T-helper 17 cell (primary cell): ENCODE measurements around the gene LRFN4. TPM values are rescaled to one million over a fixed set of nuclear protein-coding genes. Genes with fewer than 3 reads are reported as not detected.

Experiments used
- ATAC-seq: fragments of 150-1000 bp; cut with Tn5 transposase; 2 replicates; pipeline ENCODE4 v1.10.0; 2021; ENCODE audit warnings: mild to moderate bottlenecking, moderate library complexity
- DNase-seq, 3 donors: peaks; one replicate each; pipeline versions ENCODE4 v3.0.0 to v3.0.0-alpha.2; 2020 to 2021
- H3K9me3 ChIP-seq: one replicate; pipeline ENCODE4 v1.7.0; 2013; ENCODE audit warnings: low read length, mild to moderate bottlenecking; ENCODE audit not compliant: control insufficient read depth, poor library complexity, severe bottlenecking
- H3K27ac Mint-ChIP-seq: one replicate; pipeline ENCODE4 v1.8.0; 2022; ENCODE audit warnings: mild to moderate bottlenecking, moderate library complexity, mixed read lengths
- H3K27me3 Mint-ChIP-seq: one replicate; pipeline ENCODE4 v1.8.0; 2022; ENCODE audit warnings: mixed read lengths
- H3K36me3 Mint-ChIP-seq: one replicate; pipeline ENCODE4 v1.8.0; 2022; ENCODE audit warnings: low read depth, mixed read lengths
- H3K4me1 Mint-ChIP-seq: one replicate; pipeline ENCODE4 v1.8.0; 2022; ENCODE audit warnings: mild to moderate bottlenecking, mixed read lengths
- H3K4me3 Mint-ChIP-seq: one replicate; pipeline ENCODE4 v1.8.0; 2022; ENCODE audit warnings: mild to moderate bottlenecking, moderate library complexity, mixed read lengths
- total RNA-seq, 4 donors: library from RNA in 2 of 4; stranded (reverse) in 2 of 4; gene quantifications; one replicate each; pipeline ENCODE4 v1.2.3 and lab custom pipeline; 2022 to 2026

Gene LRFN4
- total RNA-seq, 2 donors from 2014 or later = 6.2 to 8.3 TPM

- peaks cover 8% of the 10 kb centered on the region for H3K27me3 Mint-ChIP-seq
- peaks cover 6% of the 10 kb centered on the region for H3K4me1 Mint-ChIP-seq
- H3K4me3 Mint-ChIP-seq = no peak overlapping the region
- DNase-seq (no peak), ATAC-seq (no peak)
- no peaks in the 10 kb centered on the region for H3K9me3 ChIP-seq
- no peak overlapping the region for H3K27ac Mint-ChIP-seq
- no peaks in the 10 kb centered on the region for H3K36me3 Mint-ChIP-seq
These were observed 29.9 kb downstream of the LRFN4 start for GRCh38 chr11:66886671-66887221.

GRCh38 chr11:66887526-66887925, 30.7 kb downstream of the LRFN4 start:
- no peak overlapping the region for H3K4me3 Mint-ChIP-seq
- H3K36me3 Mint-ChIP-seq = no peaks in the 10 kb centered on the region
- ATAC-seq = no peak
- no peak overlapping the region for H3K27ac Mint-ChIP-seq
- peaks cover 11% of the 10 kb centered on the region for H3K27me3 Mint-ChIP-seq
- peaks cover 4% of the 10 kb centered on the region for H3K4me1 Mint-ChIP-seq
- DNase-seq = no peak
- no peaks in the 10 kb centered on the region for H3K9me3 ChIP-seq

GRCh38 chr11:66888282-66888681, 31.4 kb downstream of the LRFN4 start:
- H3K9me3 ChIP-seq = no peaks in the 10 kb centered on the region
- Mint-ChIP-seq H3K4me3 (no peak overlapping the region), H3K4me1 (peaks cover 4% of the 10 kb centered on the region), H3K27ac (peak overlapping the region; percentile 59), H3K27me3 (peaks cover 13% of the 10 kb centered on the region), H3K36me3 (no peaks in the 10 kb centered on the region)
- DNase-seq (no peak), ATAC-seq (no peak)

DNA sequence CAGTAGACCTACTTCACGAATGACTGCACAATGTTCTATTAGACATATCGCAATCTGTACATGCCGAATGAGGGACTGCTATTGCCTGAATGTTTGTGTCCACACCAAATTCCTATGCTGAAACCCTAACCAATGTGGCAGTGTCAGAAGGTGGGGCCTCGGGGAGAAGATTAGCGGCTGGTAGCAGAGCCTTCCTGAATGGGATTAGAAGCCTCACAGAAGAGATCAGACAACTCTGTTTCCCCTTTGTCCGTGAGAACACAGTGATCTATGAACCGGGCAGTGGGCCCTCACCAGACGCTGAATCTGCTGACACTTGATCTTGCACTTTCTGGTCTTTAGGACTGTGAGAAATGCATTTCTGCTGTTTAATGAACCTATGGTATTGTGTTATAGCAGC, 33.1 kb downstream of the LRFN4 start:
- ATAC-seq (no peak), DNase-seq (no peak)
- H3K9me3 ChIP-seq = no peaks in the 10 kb centered on the region
- H3K36me3 Mint-ChIP-seq = no peaks in the 10 kb centered on the region
- peaks cover 21% of the 10 kb centered on the region for H3K27me3 Mint-ChIP-seq
- peaks cover 4% of the 10 kb centered on the region for H3K4me1 Mint-ChIP-seq
- H3K4me3 Mint-ChIP-seq = no peak overlapping the region
- no peak overlapping the region for H3K27ac Mint-ChIP-seq

DNA sequence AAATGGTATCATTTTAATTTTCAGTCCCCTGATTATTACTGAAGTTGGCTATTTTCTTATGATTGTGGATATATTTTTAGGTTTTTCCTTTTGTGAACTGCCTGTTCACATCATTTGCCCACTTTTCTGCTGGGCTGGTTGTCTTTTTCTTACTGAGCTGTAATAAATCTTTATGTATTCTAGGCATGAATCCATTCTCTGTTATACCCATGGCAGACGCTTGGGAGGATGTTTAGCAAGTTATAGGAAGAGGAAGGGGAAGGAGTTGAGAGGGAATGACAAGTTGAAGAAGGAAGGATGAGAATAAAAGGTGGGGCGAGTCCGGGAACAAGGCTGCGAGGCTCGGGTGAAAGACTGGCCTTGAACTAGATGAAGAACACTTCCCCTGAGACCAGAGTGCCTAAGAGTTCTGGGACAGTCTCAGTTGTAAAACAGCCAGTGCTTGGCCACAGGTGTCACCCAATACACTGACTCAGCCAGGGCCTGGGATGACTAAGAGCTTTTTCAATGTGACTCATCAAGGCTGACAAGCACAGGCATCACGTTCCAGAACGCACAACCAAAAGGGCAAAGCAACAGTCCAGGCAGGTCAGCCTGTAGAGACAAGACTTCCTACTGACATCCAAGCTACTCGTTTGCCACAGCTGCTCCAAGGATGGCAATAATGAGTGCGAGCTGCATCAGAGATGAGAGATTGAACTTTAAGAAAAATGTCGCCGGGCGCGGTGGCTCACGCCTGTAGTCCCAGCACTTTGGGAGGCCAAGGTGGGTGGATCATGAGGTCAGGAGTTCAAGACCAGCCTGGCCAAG, 35.2 kb downstream of the LRFN4 start:
- DNase-seq (no peak), ATAC-seq (no peak)

GRCh38 chr11:66892911-66893310, 36.0 kb downstream of the LRFN4 start:
- DNase-seq (no peak), ATAC-seq (no peak)
- no peaks in the 10 kb centered on the region for H3K9me3 ChIP-seq
- H3K4me1 Mint-ChIP-seq = peaks cover 4% of the 10 kb centered on the region
- H3K4me3 Mint-ChIP-seq = no peak overlapping the region
- H3K36me3 Mint-ChIP-seq = peaks cover 3% of the 10 kb centered on the region
- no peak overlapping the region for H3K27ac Mint-ChIP-seq
- peaks cover 21% of the 10 kb centered on the region for H3K27me3 Mint-ChIP-seq

More for the DNA sequence above, 35.2 kb downstream of the LRFN4 start:
- peaks cover 4% of the 10 kb centered on the region for H3K4me1 Mint-ChIP-seq
- peak overlapping the region; percentile 10 for H3K27ac Mint-ChIP-seq
- no peak overlapping the region for H3K4me3 Mint-ChIP-seq
- peaks cover 21% of the 10 kb centered on the region for H3K27me3 Mint-ChIP-seq
- no peaks in the 10 kb centered on the region for H3K9me3 ChIP-seq
- peaks cover 3% of the 10 kb centered on the region for H3K36me3 Mint-ChIP-seq

DNA sequence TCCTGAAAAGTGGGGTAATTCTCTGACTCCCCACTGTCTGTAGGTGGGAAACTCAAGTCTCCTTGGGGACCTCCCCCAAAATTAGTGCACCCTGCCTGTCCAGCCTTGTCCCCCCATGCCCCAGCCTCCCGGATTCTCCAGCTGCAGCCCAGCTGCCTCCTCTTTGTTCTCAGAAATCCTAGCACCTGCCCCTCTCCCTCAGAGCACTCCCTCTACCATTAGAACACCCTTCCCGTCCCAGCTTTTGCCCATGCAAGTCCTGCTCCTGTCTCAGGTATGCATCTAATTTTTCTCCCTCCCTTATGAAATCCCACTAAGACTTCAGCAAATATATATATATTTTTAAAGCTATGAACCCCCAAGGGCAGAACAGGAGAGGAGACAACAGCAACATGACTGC, 37.3 kb downstream of the LRFN4 start:
- ATAC-seq (no peak), DNase-seq (no peak)
- H3K27ac Mint-ChIP-seq = no peak overlapping the region
- H3K4me3 Mint-ChIP-seq = no peak overlapping the region
- H3K36me3 Mint-ChIP-seq = peaks cover 3% of the 10 kb centered on the region
- H3K4me1 Mint-ChIP-seq = peaks cover 2% of the 10 kb centered on the region
- peaks cover 21% of the 10 kb centered on the region for H3K27me3 Mint-ChIP-seq
- H3K9me3 ChIP-seq = no peaks in the 10 kb centered on the region

GRCh38 chr11:66901964-66902390, 45.1 kb downstream of the LRFN4 start:
- no peak overlapping the region for H3K4me3 Mint-ChIP-seq
- ATAC-seq (no peak), DNase-seq (no peak)
- H3K36me3 Mint-ChIP-seq = peaks cover 2% of the 10 kb centered on the region
- H3K27ac Mint-ChIP-seq = no peak overlapping the region
- peaks cover 11% of the 10 kb centered on the region for H3K27me3 Mint-ChIP-seq
- no peaks in the 10 kb centered on the region for H3K4me1 Mint-ChIP-seq
- H3K9me3 ChIP-seq = no peaks in the 10 kb centered on the region

GRCh38 chr11:66902486-66903177, 45.8 kb downstream of the LRFN4 start:
- Mint-ChIP-seq H3K27me3 (peaks cover 11% of the 10 kb centered on the region), H3K4me1 (no peaks in the 10 kb centered on the region)
- no peak for DNase-seq

GRCh38 chr11:66904055-66904454, 47.2 kb downstream of the LRFN4 start:
- Mint-ChIP-seq H3K4me3 (no peak overlapping the region), H3K4me1 (no peaks in the 10 kb centered on the region), H3K27me3 (peaks cover 11% of the 10 kb centered on the region), H3K36me3 (peaks cover 2% of the 10 kb centered on the region), H3K27ac (no peak overlapping the region)
- ATAC-seq = no peak
- DNase-seq = no peak
- H3K9me3 ChIP-seq = no peaks in the 10 kb centered on the region

More at GRCh38 chr11:66902486-66903177, 45.8 kb downstream of the LRFN4 start:
- Mint-ChIP-seq H3K4me3 (no peak overlapping the region), H3K36me3 (peaks cover 2% of the 10 kb centered on the region), H3K27ac (no peak overlapping the region)
- H3K9me3 ChIP-seq = no peaks in the 10 kb centered on the region
- ATAC-seq = no peak

- no peak overlapping the region for H3K27ac Mint-ChIP-seq
- peaks cover 2% of the 10 kb centered on the region for H3K36me3 Mint-ChIP-seq
- no peaks in the 10 kb centered on the region for H3K4me1 Mint-ChIP-seq
- DNase-seq (no peak), ATAC-seq (no peak)
- peaks cover 11% of the 10 kb centered on the region for H3K27me3 Mint-ChIP-seq
- H3K9me3 ChIP-seq = no peaks in the 10 kb centered on the region
- no peak overlapping the region for H3K4me3 Mint-ChIP-seq
These were observed 47.7 kb downstream of the LRFN4 start for GRCh38 chr11:66904561-66904960.

DNA sequence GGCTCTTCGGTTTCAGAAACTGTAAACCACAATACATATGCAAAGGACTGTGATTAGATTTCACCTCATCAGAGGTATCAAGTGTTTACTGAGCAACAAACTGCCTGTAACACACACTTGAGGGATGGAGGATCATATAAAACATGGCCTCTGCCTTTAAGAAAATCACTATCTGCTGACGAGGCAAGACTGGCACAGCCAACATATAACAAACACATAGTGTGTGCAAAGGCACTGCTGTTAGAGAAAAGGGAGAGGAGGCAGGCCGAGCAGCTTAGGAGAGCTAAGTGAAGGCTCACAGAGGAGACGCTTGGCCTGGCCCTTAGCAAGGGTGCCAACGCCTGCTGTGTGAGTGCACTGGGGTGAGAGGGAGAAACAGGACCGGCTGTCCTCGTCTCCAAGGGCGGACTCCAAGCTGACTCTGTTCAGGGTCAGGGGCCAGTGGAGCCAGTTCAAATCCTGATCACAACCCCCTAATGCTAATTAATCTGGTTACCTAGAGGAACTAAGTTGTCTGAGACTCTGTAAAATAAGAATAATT, 48.2 kb downstream of the LRFN4 start:
- Mint-ChIP-seq H3K27me3 (peaks cover 11% of the 10 kb centered on the region), H3K36me3 (peaks cover 2% of the 10 kb centered on the region), H3K4me3 (no peak overlapping the region), H3K27ac (no peak overlapping the region), H3K4me1 (no peaks in the 10 kb centered on the region)
- DNase-seq (no peak), ATAC-seq (no peak)
- no peaks in the 10 kb centered on the region for H3K9me3 ChIP-seq

GRCh38 chr11:66905631-66906030, 48.8 kb downstream of the LRFN4 start:
- H3K36me3 Mint-ChIP-seq = peaks cover 2% of the 10 kb centered on the region
- no peak overlapping the region for H3K27ac Mint-ChIP-seq
- H3K4me3 Mint-ChIP-seq = no peak overlapping the region
- ATAC-seq = no peak
- no peaks in the 10 kb centered on the region for H3K4me1 Mint-ChIP-seq
- H3K9me3 ChIP-seq = no peaks in the 10 kb centered on the region
- DNase-seq = no peak
- peaks cover 11% of the 10 kb centered on the region for H3K27me3 Mint-ChIP-seq
